Measurements from ENCODE around the gene SLC7A4.

DNA sequence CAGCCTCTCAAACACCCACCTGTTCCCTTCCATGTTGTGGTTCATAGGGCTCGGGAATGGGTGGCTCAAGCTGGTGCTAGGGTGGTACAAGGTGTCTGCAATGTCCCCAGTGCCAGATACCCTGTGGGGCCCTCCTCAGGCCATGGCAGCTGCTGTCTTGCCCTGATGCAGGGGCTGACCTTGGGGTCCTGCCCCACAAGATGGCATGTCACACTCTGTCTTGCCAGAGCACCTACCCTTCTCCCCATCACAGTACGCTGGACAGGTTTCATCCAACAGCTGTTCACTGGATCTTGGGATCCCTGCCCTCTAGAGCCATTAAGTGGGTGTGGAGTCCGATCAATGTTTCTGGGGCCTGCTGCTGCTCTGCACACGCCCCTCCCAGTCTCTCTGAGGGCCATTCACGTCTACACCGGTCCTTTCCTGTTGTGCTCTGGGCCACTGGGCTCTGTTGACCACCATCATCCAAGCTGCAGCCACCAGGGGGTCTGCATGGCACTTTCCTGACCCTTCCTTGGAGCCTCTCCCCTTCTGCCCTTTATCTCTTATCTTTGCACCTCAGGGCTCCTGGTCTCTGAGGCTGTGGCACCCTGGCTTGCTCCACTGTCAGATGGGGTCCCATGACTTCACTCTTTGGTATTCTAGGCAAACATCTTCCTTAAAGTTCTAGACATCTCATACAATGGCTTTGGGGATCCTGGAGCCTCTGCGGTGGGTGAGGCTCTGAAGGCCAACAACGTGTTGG lies 20.5 kb upstream of the SLC7A4 start:
- TF ChIP-seq EZH2 (IDR thresholded peaks at IDR 0.05) (no peak), SP1 (IDR thresholded peaks at IDR 0.05; ENCODE audit: low read depth) (no peak), RAD21 (IDR thresholded peaks at IDR 0.05; ENCODE audit: low read depth) (no peak)
- TF ChIP-seq, protein P1, sequence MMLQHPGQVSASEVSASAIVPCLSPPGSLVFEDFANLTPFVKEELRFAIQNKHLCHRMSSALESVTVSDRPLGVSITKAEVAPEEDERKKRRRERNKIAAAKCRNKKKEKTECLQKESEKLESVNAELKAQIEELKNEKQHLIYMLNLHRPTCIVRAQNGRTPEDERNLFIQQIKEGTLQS (IDR thresholded peaks at IDR 0.05), result no peak
- TF ChIP-seq, protein P2, sequence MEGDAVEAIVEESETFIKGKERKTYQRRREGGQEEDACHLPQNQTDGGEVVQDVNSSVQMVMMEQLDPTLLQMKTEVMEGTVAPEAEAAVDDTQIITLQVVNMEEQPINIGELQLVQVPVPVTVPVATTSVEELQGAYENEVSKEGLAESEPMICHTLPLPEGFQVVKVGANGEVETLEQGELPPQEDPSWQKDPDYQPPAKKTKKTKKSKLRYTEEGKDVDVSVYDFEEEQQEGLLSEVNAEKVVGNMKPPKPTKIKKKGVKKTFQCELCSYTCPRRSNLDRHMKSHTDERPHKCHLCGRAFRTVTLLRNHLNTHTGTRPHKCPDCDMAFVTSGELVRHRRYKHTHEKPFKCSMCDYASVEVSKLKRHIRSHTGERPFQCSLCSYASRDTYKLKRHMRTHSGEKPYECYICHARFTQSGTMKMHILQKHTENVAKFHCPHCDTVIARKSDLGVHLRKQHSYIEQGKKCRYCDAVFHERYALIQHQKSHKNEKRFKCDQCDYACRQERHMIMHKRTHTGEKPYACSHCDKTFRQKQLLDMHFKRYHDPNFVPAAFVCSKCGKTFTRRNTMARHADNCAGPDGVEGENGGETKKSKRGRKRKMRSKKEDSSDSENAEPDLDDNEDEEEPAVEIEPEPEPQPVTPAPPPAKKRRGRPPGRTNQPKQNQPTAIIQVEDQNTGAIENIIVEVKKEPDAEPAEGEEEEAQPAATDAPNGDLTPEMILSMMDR (IDR thresholded peaks at IDR 0.05 in 2 of 3, conservative IDR thresholded peaks at IDR 0.05 in 1 of 3; ENCODE audit: borderline replicate concordance in 1 of 3, insufficient read depth in 1 of 3, low read depth in 2 of 3, low read length in 2 of 3), result no peak
